Ishikawa (cell line): ENCODE results near the gene ARHGEF26.

ENCODE experiments used
- CEBPB ChIP-seq: IDR thresholded peaks from 2 replicates; pipeline ENCODE4 v1.6.1; 2012
- CREB1 ChIP-seq: IDR thresholded peaks from 2 replicates; pipeline ENCODE4 v1.6.1; 2012; ENCODE audit warnings: low read depth
- EGR1 ChIP-seq: IDR thresholded peaks from 2 replicates; pipeline ENCODE4 v1.6.1; 2012
- EP300 ChIP-seq: IDR thresholded peaks from 2 replicates; pipeline ENCODE4 v1.6.1; 2012; ENCODE audit warnings: borderline replicate concordance
- MAX ChIP-seq: IDR thresholded peaks from 2 replicates; pipeline ENCODE4 v1.6.1; 2012
- NFIC ChIP-seq: IDR thresholded peaks from 2 replicates; pipeline ENCODE4 v1.6.1; 2012
- RAD21 ChIP-seq: IDR thresholded peaks from 2 replicates; pipeline ENCODE4 v1.6.1; 2012; ENCODE audit warnings: low read depth
- REST ChIP-seq: IDR thresholded peaks from 2 replicates; pipeline ENCODE4 v1.6.1; 2012; ENCODE audit warnings: low read depth, mild to moderate bottlenecking
- TAF1 ChIP-seq: IDR thresholded peaks from 2 replicates; pipeline ENCODE4 v1.6.1; 2012; ENCODE audit warnings: low read depth, mild to moderate bottlenecking
- TCF12 ChIP-seq: IDR thresholded peaks from 2 replicates; pipeline ENCODE4 v1.6.1; 2012; ENCODE audit warnings: low read depth
- TEAD4 ChIP-seq: IDR thresholded peaks from 2 replicates; pipeline ENCODE4 v1.6.1; 2012
- USF1 ChIP-seq: IDR thresholded peaks from 2 replicates; pipeline ENCODE4 v1.6.1; 2012
- YY1 ChIP-seq: IDR thresholded peaks from 2 replicates; pipeline ENCODE4 v1.6.1; 2012; ENCODE audit warnings: low read depth
- ZBTB7A ChIP-seq: IDR thresholded peaks from 2 replicates; pipeline ENCODE4 v1.6.1; 2012; ENCODE audit warnings: low read depth

GRCh38 chr3:154301561-154301960 lies 180.4 kb downstream of the ARHGEF26 start:
- no peak for TF ChIP-seq EGR1
- no peak for TF ChIP-seq NFIC
- no peak for TF ChIP-seq RAD21
- no peak for TF ChIP-seq ZBTB7A
- TF ChIP-seq TCF12: no peak
- TF ChIP-seq USF1: no peak
- TF ChIP-seq CEBPB: no peak
- no peak for TF ChIP-seq REST
- no peak for TF ChIP-seq MAX
- TF ChIP-seq YY1: no peak
- TF ChIP-seq CREB1: no peak
- no peak for TF ChIP-seq TAF1
- TF ChIP-seq EP300: no peak
- no peak for TF ChIP-seq TEAD4
